GM19043 (cell line): Measurements from ENCODE around the gene KIF3A.

ENCODE experiments used
- ATAC-seq: cut with Tn5 transposase; IDR thresholded peaks from one replicate; pipeline ENCODE4 v1.9.1; 2021; ENCODE audit warnings: low read depth; ENCODE audit not compliant: unreplicated experiment

The KIF3A gene

GRCh38 chr5:132647473-132647872 lies 89.9 kb downstream of the KIF3A start:
- ATAC-seq = no peak

GRCh38 chr5:132646583-132647266 lies 90.6 kb downstream of the KIF3A start:
- ATAC-seq = no peak

GRCh38 chr5:132644177-132644576 lies 93.2 kb downstream of the KIF3A start:
- ATAC-seq = no peak
